ENCODE measurements around the gene SLC38A4.

The SLC38A4 gene

GRCh38 chr12:46792925-46793324, 32.9 kb downstream of the SLC38A4 start:
- Mint-ChIP-seq H3K9me3 (peaks cover 25% of the 10 kb centered on the region), H3K4me1 (no peaks in the 10 kb centered on the region), H3K36me3 (ENCODE audit: low read depth) (no peaks in the 10 kb centered on the region), H3K27ac (no peak overlapping the region), H3K4me3 (no peak overlapping the region), H3K27me3 (ENCODE audit: low read depth) (no peaks in the 10 kb centered on the region)
- TF ChIP-seq CTCF (IDR thresholded peaks at IDR 0.05; ENCODE audit: unreplicated experiment in 3 of 3) = no peak

- no peak overlapping the region for H3K4me3 Mint-ChIP-seq
- TF ChIP-seq CTCF (IDR thresholded peaks at IDR 0.05; ENCODE audit: unreplicated experiment in 3 of 3) = no peak
- H3K4me1 Mint-ChIP-seq = peaks cover 19% of the 10 kb centered on the region
- H3K27ac Mint-ChIP-seq = no peak overlapping the region
- peaks cover 7% of the 10 kb centered on the region for H3K9me3 Mint-ChIP-seq
- no peaks in the 10 kb centered on the region for H3K27me3 Mint-ChIP-seq (ENCODE audit: low read depth)
- H3K36me3 Mint-ChIP-seq (ENCODE audit: low read depth) = no peaks in the 10 kb centered on the region
These were observed 35.7 kb downstream of the SLC38A4 start for GRCh38 chr12:46790066-46790465.

GRCh38 chr12:46788072-46788887, 37.5 kb downstream of the SLC38A4 start:
- no peak overlapping the region for H3K4me3 Mint-ChIP-seq
- H3K27me3 Mint-ChIP-seq (ENCODE audit: low read depth) = no peaks in the 10 kb centered on the region
- no peaks in the 10 kb centered on the region for H3K36me3 Mint-ChIP-seq (ENCODE audit: low read depth)
- peak overlapping the region in 2 of 3 experiments; percentile 55 to 56 for H3K27ac Mint-ChIP-seq
- no peak for TF ChIP-seq CTCF (IDR thresholded peaks at IDR 0.05; ENCODE audit: unreplicated experiment in 3 of 3)
- H3K4me1 Mint-ChIP-seq = peaks cover 31% of the 10 kb centered on the region
- peaks cover 2% of the 10 kb centered on the region for H3K9me3 Mint-ChIP-seq

GRCh38 chr12:46787496-46788055, 38.2 kb downstream of the SLC38A4 start:
- peak overlapping the region in 1 of 3 experiments; percentile 55 for H3K27ac Mint-ChIP-seq
- peaks cover 38% of the 10 kb centered on the region for H3K4me1 Mint-ChIP-seq
- no peak for TF ChIP-seq CTCF (IDR thresholded peaks at IDR 0.05; ENCODE audit: unreplicated experiment in 3 of 3)
- no peaks in the 10 kb centered on the region for H3K9me3 Mint-ChIP-seq
- no peaks in the 10 kb centered on the region for H3K27me3 Mint-ChIP-seq (ENCODE audit: low read depth)
- H3K4me3 Mint-ChIP-seq = no peak overlapping the region
- no peaks in the 10 kb centered on the region for H3K36me3 Mint-ChIP-seq (ENCODE audit: low read depth)

- H3K27ac Mint-ChIP-seq = no peak overlapping the region
- H3K9me3 Mint-ChIP-seq = no peaks in the 10 kb centered on the region
- no peaks in the 10 kb centered on the region for H3K36me3 Mint-ChIP-seq (ENCODE audit: low read depth)
- peaks cover 39% of the 10 kb centered on the region for H3K4me1 Mint-ChIP-seq
- H3K4me3 Mint-ChIP-seq = no peak overlapping the region
- no peak for TF ChIP-seq CTCF (IDR thresholded peaks at IDR 0.05; ENCODE audit: unreplicated experiment in 3 of 3)
- no peaks in the 10 kb centered on the region for H3K27me3 Mint-ChIP-seq (ENCODE audit: low read depth)
These were observed 39.0 kb downstream of the SLC38A4 start for GRCh38 chr12:46786774-46787173.
